ENCODE results near the gene RGS7. TPM values are rescaled to one million over a fixed set of nuclear protein-coding genes. Genes with fewer than 3 reads are reported as not detected.

Gene RGS7
- polyA plus RNA-seq, 2 of the 4 experiments (the other 2 are of a cell fraction): 0.08 TPM; not detected in 1

DNA sequence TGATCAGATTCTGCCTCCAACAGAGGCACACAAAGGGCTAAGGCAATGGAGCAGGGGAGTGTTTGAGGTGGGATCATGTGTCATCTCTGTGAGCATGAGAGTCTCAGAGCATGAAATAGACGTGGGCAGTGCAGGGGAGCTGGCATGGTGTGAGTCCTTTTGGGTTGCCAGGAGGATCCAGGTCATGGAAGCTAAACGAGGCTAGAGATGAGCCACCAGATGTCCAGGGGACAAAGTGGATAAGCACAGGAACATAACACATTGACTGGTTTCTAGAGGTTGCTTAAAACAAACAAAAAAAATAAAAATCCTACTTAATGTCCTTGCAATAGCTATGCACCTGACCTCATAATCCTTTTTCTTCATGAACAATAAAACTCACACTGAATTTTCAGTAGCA lies 490.3 kb downstream of the RGS7 start (continued):
- TF ChIP-seq, protein P1, sequence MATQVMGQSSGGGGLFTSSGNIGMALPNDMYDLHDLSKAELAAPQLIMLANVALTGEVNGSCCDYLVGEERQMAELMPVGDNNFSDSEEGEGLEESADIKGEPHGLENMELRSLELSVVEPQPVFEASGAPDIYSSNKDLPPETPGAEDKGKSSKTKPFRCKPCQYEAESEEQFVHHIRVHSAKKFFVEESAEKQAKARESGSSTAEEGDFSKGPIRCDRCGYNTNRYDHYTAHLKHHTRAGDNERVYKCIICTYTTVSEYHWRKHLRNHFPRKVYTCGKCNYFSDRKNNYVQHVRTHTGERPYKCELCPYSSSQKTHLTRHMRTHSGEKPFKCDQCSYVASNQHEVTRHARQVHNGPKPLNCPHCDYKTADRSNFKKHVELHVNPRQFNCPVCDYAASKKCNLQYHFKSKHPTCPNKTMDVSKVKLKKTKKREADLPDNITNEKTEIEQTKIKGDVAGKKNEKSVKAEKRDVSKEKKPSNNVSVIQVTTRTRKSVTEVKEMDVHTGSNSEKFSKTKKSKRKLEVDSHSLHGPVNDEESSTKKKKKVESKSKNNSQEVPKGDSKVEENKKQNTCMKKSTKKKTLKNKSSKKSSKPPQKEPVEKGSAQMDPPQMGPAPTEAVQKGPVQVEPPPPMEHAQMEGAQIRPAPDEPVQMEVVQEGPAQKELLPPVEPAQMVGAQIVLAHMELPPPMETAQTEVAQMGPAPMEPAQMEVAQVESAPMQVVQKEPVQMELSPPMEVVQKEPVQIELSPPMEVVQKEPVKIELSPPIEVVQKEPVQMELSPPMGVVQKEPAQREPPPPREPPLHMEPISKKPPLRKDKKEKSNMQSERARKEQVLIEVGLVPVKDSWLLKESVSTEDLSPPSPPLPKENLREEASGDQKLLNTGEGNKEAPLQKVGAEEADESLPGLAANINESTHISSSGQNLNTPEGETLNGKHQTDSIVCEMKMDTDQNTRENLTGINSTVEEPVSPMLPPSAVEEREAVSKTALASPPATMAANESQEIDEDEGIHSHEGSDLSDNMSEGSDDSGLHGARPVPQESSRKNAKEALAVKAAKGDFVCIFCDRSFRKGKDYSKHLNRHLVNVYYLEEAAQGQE (IDR thresholded peaks at IDR 0.05): no peak
- TF ChIP-seq, protein P2, sequence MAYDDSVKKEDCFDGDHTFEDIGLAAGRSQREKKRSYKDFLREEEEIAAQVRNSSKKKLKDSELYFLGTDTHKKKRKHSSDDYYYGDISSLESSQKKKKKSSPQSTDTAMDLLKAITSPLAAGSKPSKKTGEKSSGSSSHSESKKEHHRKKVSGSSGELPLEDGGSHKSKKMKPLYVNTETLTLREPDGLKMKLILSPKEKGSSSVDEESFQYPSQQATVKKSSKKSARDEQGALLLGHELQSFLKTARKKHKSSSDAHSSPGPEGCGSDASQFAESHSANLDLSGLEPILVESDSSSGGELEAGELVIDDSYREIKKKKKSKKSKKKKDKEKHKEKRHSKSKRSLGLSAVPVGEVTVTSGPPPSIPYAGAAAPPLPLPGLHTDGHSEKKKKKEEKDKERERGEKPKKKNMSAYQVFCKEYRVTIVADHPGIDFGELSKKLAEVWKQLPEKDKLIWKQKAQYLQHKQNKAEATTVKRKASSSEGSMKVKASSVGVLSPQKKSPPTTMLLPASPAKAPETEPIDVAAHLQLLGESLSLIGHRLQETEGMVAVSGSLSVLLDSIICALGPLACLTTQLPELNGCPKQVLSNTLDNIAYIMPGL (CRISPR knock-in tag; IDR thresholded peaks at IDR 0.05; ENCODE audit: borderline replicate concordance): no peak
- TF ChIP-seq CBX2 (IDR thresholded peaks at IDR 0.05; ENCODE audit: borderline replicate concordance, low read depth) (no peak), SREBF2 (IDR thresholded peaks at IDR 0.05) (no peak), EP300 (IDR thresholded peaks at IDR 0.05) (no peak), EHF (CRISPR knock-in tag; IDR thresholded peaks at IDR 0.05) (no peak)
- TF ChIP-seq, protein P3, sequence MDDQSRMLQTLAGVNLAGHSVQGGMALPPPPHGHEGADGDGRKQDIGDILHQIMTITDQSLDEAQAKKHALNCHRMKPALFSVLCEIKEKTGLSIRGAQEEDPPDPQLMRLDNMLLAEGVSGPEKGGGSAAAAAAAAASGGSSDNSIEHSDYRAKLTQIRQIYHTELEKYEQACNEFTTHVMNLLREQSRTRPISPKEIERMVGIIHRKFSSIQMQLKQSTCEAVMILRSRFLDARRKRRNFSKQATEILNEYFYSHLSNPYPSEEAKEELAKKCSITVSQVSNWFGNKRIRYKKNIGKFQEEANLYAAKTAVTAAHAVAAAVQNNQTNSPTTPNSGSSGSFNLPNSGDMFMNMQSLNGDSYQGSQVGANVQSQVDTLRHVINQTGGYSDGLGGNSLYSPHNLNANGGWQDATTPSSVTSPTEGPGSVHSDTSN (IDR thresholded peaks at IDR 0.05): no peak
- TF ChIP-seq, protein P4, sequence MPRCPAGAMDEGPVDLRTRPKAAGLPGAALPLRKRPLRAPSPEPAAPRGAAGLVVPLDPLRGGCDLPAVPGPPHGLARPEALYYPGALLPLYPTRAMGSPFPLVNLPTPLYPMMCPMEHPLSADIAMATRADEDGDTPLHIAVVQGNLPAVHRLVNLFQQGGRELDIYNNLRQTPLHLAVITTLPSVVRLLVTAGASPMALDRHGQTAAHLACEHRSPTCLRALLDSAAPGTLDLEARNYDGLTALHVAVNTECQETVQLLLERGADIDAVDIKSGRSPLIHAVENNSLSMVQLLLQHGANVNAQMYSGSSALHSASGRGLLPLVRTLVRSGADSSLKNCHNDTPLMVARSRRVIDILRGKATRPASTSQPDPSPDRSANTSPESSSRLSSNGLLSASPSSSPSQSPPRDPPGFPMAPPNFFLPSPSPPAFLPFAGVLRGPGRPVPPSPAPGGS (IDR thresholded peaks at IDR 0.05): no peak
- TF ChIP-seq, protein P5, sequence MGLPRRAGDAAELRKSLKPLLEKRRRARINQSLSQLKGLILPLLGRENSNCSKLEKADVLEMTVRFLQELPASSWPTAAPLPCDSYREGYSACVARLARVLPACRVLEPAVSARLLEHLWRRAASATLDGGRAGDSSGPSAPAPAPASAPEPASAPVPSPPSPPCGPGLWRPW (IDR thresholded peaks at IDR 0.05): no peak

- no peak for TF ChIP-seq BHLHE40 (IDR thresholded peaks at IDR 0.05; ENCODE audit: low read depth, low read length)
- TF ChIP-seq SMC3 (IDR thresholded peaks at IDR 0.05): no peak
- no peak for TF ChIP-seq FOXS1 (CRISPR knock-in tag; IDR thresholded peaks at IDR 0.05)
- Histone ChIP-seq H3K9me3 (no peaks in the 10 kb centered on the region), H3K4me3 (no peak overlapping the region), H3K27ac (no peak overlapping the region), H3K4me1 (no peaks in the 10 kb centered on the region), H3K4me2 (no peak overlapping the region)
- ATAC-seq (no peak), DNase-seq (ENCODE audit: low read depth in 1 of 2, low spot score in 1 of 2) (no peak), FAIRE-seq (no peak)
- WGBS (ENCODE audit: missing lambda C conversion rate): 57% methylated on average over 3 of the region's 3 CpGs
- POLR2A ChIA-PET: no interaction called here
- CTCF ChIA-PET: no interaction called here
Measured at GRCh38 chr1:240860023-240860422, 497.0 kb downstream of the RGS7 start.

- Histone ChIP-seq H3K4me2 (no peak overlapping the region), H3K9me3 (no peaks in the 10 kb centered on the region), H3K4me3 (no peak overlapping the region), H3K4me1 (no peaks in the 10 kb centered on the region), H3K27ac (no peak overlapping the region)
- CTCF ChIA-PET: interaction anchor here (0.6 to 2.5 kb wide), 3 partner anchors 13 to 131 kb away, joined by 3 to 9 read pairs (median 3); no protein-coding TSS in a partner anchor
- POLR2A ChIA-PET: no interaction called here
- peak; percentile 44; the same call in 2 of the 3 replicates for TF ChIP-seq SMC3 (IDR thresholded peaks at IDR 0.05)
- TF ChIP-seq RAD21 (conservative IDR thresholded peaks at IDR 0.05 in 1 of 2, IDR thresholded peaks at IDR 0.05 in 1 of 2): peak; percentile 51; a peak in 4 of 5 replicates
- TF ChIP-seq, protein P6, sequence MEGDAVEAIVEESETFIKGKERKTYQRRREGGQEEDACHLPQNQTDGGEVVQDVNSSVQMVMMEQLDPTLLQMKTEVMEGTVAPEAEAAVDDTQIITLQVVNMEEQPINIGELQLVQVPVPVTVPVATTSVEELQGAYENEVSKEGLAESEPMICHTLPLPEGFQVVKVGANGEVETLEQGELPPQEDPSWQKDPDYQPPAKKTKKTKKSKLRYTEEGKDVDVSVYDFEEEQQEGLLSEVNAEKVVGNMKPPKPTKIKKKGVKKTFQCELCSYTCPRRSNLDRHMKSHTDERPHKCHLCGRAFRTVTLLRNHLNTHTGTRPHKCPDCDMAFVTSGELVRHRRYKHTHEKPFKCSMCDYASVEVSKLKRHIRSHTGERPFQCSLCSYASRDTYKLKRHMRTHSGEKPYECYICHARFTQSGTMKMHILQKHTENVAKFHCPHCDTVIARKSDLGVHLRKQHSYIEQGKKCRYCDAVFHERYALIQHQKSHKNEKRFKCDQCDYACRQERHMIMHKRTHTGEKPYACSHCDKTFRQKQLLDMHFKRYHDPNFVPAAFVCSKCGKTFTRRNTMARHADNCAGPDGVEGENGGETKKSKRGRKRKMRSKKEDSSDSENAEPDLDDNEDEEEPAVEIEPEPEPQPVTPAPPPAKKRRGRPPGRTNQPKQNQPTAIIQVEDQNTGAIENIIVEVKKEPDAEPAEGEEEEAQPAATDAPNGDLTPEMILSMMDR (IDR thresholded peaks at IDR 0.05): peak; percentile 42
- TF ChIP-seq, protein P7, sequence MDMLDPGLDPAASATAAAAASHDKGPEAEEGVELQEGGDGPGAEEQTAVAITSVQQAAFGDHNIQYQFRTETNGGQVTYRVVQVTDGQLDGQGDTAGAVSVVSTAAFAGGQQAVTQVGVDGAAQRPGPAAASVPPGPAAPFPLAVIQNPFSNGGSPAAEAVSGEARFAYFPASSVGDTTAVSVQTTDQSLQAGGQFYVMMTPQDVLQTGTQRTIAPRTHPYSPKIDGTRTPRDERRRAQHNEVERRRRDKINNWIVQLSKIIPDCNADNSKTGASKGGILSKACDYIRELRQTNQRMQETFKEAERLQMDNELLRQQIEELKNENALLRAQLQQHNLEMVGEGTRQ (IDR thresholded peaks at IDR 0.05): no peak
- no peak for TF ChIP-seq JUNB (IDR thresholded peaks at IDR 0.05)
- WGBS (ENCODE audit: missing lambda C conversion rate): 36% methylated on average over 6 of the region's 6 CpGs
- FAIRE-seq (no peak), ATAC-seq (peak; percentile 62 to 68; a peak in 5 of 6 replicates), DNase-seq (ENCODE audit: low read depth in 1 of 2, low spot score in 1 of 2) (peak in 1 of 2 experiments; percentile 19)
Measured at GRCh38 chr1:240854367-240854766, 502.6 kb downstream of the RGS7 start.
